B cell (primary cell): ENCODE measurements around the gene SIGLEC5.

Experiments
- CTCF ChIP-seq: fragments of 200-600 bp; IDR thresholded peaks from one replicate; pipeline ENCODE4 v1.8.0; 2022; ENCODE audit warnings: antibody characterized with exemption, mild to moderate bottlenecking
- EZH2 ChIP-seq: IDR thresholded peaks from 2 replicates; pipeline ENCODE4 v1.6.1; 2012; ENCODE audit warnings: borderline replicate concordance, low read depth, mild to moderate bottlenecking, moderate library complexity, low read length; ENCODE audit not compliant: insufficient read depth, poor library complexity, severe bottlenecking

GRCh38 chr19:51593969-51594773 is 36.0 kb downstream of the SIGLEC5 start:
- no peak for TF ChIP-seq CTCF
- no peak for TF ChIP-seq EZH2
